ENCODE results near the gene LRP10. TPM values are rescaled to one million over a fixed set of nuclear protein-coding genes. Genes with fewer than 3 reads are reported as not detected.
"Not testable (repeated sequence)": the region's sequence is repeated elsewhere in the genome, so short reads cannot be mapped to it uniquely, and the experiment has no call there.

LRP10 gene
- total RNA-seq, 1 experiment from 2014 or later = 48.8 TPM

- in situ Hi-C loops (cut with HindIII; ENCODE audit: low pct_unique_long_range_greater_than_20kb, low sequenced_read_pairs) = no loop called here
- DNase-seq (ENCODE audit: low read depth) = no peak
These were observed 29.8 kb upstream of the LRP10 start for GRCh38 chr14:22841769-22842168.

GRCh38 chr14:22842211-22843122, 29.1 kb upstream of the LRP10 start:
- in situ Hi-C loops (cut with HindIII; ENCODE audit: low pct_unique_long_range_greater_than_20kb, low sequenced_read_pairs) = no loop called here

GRCh38 chr14:22843123-22843925, 28.2 kb upstream of the LRP10 start:
- no peak for DNase-seq (ENCODE audit: low read depth)
- in situ Hi-C loops (cut with HindIII; ENCODE audit: low pct_unique_long_range_greater_than_20kb, low sequenced_read_pairs) = no loop called here

More at GRCh38 chr14:22842211-22843122, 29.1 kb upstream of the LRP10 start:
- no peak for DNase-seq (ENCODE audit: low read depth)

GRCh38 chr14:22844221-22845102, 27.1 kb upstream of the LRP10 start:
- in situ Hi-C loops (cut with HindIII; ENCODE audit: low pct_unique_long_range_greater_than_20kb, low sequenced_read_pairs) = no loop called here
- no peak for DNase-seq (ENCODE audit: low read depth)

GRCh38 chr14:22845103-22845394, 26.5 kb upstream of the LRP10 start:
- in situ Hi-C loops (cut with HindIII; ENCODE audit: low pct_unique_long_range_greater_than_20kb, low sequenced_read_pairs) = no loop called here
- DNase-seq (ENCODE audit: low read depth) = no peak

GRCh38 chr14:22845821-22846625, 25.5 kb upstream of the LRP10 start:
- DNase-seq (ENCODE audit: low read depth) = no peak
- in situ Hi-C loops (cut with HindIII; ENCODE audit: low pct_unique_long_range_greater_than_20kb, low sequenced_read_pairs) = no loop called here

GRCh38 chr14:22846811-22847307, 24.7 kb upstream of the LRP10 start:
- no peak for DNase-seq (ENCODE audit: low read depth)
- in situ Hi-C loops (cut with HindIII; ENCODE audit: low pct_unique_long_range_greater_than_20kb, low sequenced_read_pairs) = no loop called here

- in situ Hi-C loops (cut with HindIII; ENCODE audit: low pct_unique_long_range_greater_than_20kb, low sequenced_read_pairs) = no loop called here
- DNase-seq (ENCODE audit: low read depth) = no peak
These were observed 23.7 kb upstream of the LRP10 start for GRCh38 chr14:22847661-22848341.

GRCh38 chr14:22848351-22849164, 23.0 kb upstream of the LRP10 start:
- DNase-seq (ENCODE audit: low read depth) = no peak
- in situ Hi-C loops (cut with HindIII; ENCODE audit: low pct_unique_long_range_greater_than_20kb, low sequenced_read_pairs) = no loop called here

GRCh38 chr14:22849212-22849819, 22.2 kb upstream of the LRP10 start:
- no peak for DNase-seq (ENCODE audit: low read depth)
- in situ Hi-C loops (cut with HindIII; ENCODE audit: low pct_unique_long_range_greater_than_20kb, low sequenced_read_pairs) = no loop called here

GRCh38 chr14:22850944-22851764, 20.4 kb upstream of the LRP10 start:
- in situ Hi-C loops (cut with HindIII; ENCODE audit: low pct_unique_long_range_greater_than_20kb, low sequenced_read_pairs) = no loop called here
- DNase-seq (ENCODE audit: low read depth) = no peak

GRCh38 chr14:22852178-22852577, 19.4 kb upstream of the LRP10 start:
- DNase-seq (ENCODE audit: low read depth); in situ Hi-C loops (cut with HindIII; ENCODE audit: low pct_unique_long_range_greater_than_20kb, low sequenced_read_pairs): not testable (repeated sequence)

- in situ Hi-C loops (cut with HindIII; ENCODE audit: low pct_unique_long_range_greater_than_20kb, low sequenced_read_pairs) = no loop called here
- DNase-seq (ENCODE audit: low read depth) = no peak
These were observed 19.0 kb upstream of the LRP10 start for GRCh38 chr14:22852599-22852939.

GRCh38 chr14:22852940-22853767, 18.4 kb upstream of the LRP10 start:
- DNase-seq (ENCODE audit: low read depth) = peak; percentile 69

More at GRCh38 chr14:22852940-22853767, 18.4 kb upstream of the LRP10 start:
- in situ Hi-C loops (cut with HindIII; ENCODE audit: low pct_unique_long_range_greater_than_20kb, low sequenced_read_pairs) = no loop called here
